T-cell (primary cell): ENCODE measurements around the gene POLE2. TPM values are rescaled to one million over a fixed set of nuclear protein-coding genes. Genes with fewer than 3 reads are reported as not detected.
A peak's percentile ranks its signal among the peaks of the same experiment; 100 is the strongest.

Experiments used
- ATAC-seq, 4 experiments: fragments of 200-7000 bp in 3 of 4; fragments of 150-1000 bp in 1 of 4; cut with Tn5 transposase; replicated peaks in 1 of 4; 1 replicate in 3 of 4; 2 replicates in 1 of 4; pipeline ENCODE4 v1.10.0; 2021; ENCODE audit warnings: moderate library complexity in 3 of 4, mild to moderate bottlenecking in 2 of 4, moderate number of reproducible peaks in 1 of 4
- CTCF ChIA-PET, 2 donors: fragments of 300-600 bp; sonication (Branson Sonifier 250); formaldehyde crosslinking; loops; one replicate each; lab custom pipeline; 2022; ENCODE audit warnings: antibody characterized with exemption in 2 of 2; lab: Charles Lee
- POLR2A ChIA-PET, 2 donors: fragments of 300-600 bp; sonication (Branson Sonifier 250); formaldehyde crosslinking; loops; one replicate each; lab custom pipeline; 2022; ENCODE audit warnings: antibody characterized with exemption in 2 of 2; lab: Charles Lee
- DNase-seq, 35 experiments: peaks; one replicate each; pipeline versions ENCODE4 v3.0.0 to v3.0.0-alpha.2; 2013 to 2023
- H3K27ac ChIP-seq: one replicate; pipeline ENCODE4 v1.5.1; 2013; ENCODE audit warnings: low read length
- H3K27me3 ChIP-seq, 2 experiments: replicated peaks in 1 of 2; 1 replicate in 1 of 2; 2 replicates in 1 of 2; pipeline versions ENCODE4 v1.6.1 to v1.7.0; 2013; ENCODE audit warnings: low read length in 1 of 2, mixed read lengths in 1 of 2; ENCODE audit not compliant: control insufficient read depth in 2 of 2, insufficient read depth in 2 of 2; ENCODE audit errors: extremely low read depth in 1 of 2
- H3K36me3 ChIP-seq, 2 donors: 1 replicate in 1 of 2; 2 replicates in 1 of 2; pipeline versions ENCODE4 v1.6.1 to v1.7.0; 2013; ENCODE audit warnings: low read length in 1 of 2; ENCODE audit not compliant: control insufficient read depth in 2 of 2, insufficient read depth in 1 of 2; ENCODE audit errors: extremely low read depth in 1 of 2
- H3K4me1 ChIP-seq, 2 experiments: 1 replicate in 1 of 2; 2 replicates in 1 of 2; pipeline versions ENCODE4 v1.6.1 to v1.7.0; 2013; ENCODE audit warnings: low read length in 2 of 2, mixed read lengths in 1 of 2; ENCODE audit not compliant: insufficient read depth in 2 of 2, control insufficient read depth in 1 of 2; ENCODE audit errors: extremely low read depth in 1 of 2
- H3K4me3 ChIP-seq, 2 donors: 1 replicate in 1 of 2; 2 replicates in 1 of 2; pipeline versions ENCODE4 v1.5.1 to v1.7.0; 2013; ENCODE audit warnings: mild to moderate bottlenecking in 2 of 2, low read length in 1 of 2, moderate library complexity in 1 of 2; ENCODE audit not compliant: control insufficient read depth in 1 of 2; ENCODE audit errors: extremely low read depth in 1 of 2
- H3K9me3 ChIP-seq: 2 replicates; pipeline ENCODE4 v1.7.0; 2013
- H3K27ac Mint-ChIP-seq, 2 donors: one replicate each; pipeline ENCODE4 v1.8.0; 2020 to 2021; ENCODE audit warnings: mild to moderate bottlenecking in 2 of 2, mixed read lengths in 2 of 2
- H3K27me3 Mint-ChIP-seq, 2 donors: one replicate each; pipeline ENCODE4 v1.8.0; 2021 to 2022; ENCODE audit warnings: mixed read lengths in 2 of 2
- H3K36me3 Mint-ChIP-seq: one replicate; pipeline ENCODE4 v1.8.0; 2021; ENCODE audit warnings: mixed read lengths
- H3K4me1 Mint-ChIP-seq, 3 donors: one replicate each; pipeline ENCODE4 v1.8.0; 2020 to 2022; ENCODE audit warnings: mixed read lengths in 3 of 3, mild to moderate bottlenecking in 1 of 3
- H3K4me3 Mint-ChIP-seq, 3 donors: one replicate each; pipeline ENCODE4 v1.8.0; 2020 to 2022; ENCODE audit warnings: mild to moderate bottlenecking in 3 of 3, mixed read lengths in 3 of 3, moderate library complexity in 3 of 3
- H3K9me3 Mint-ChIP-seq, 3 donors: one replicate each; pipeline ENCODE4 v1.8.0; 2020 to 2022; ENCODE audit warnings: mixed read lengths in 3 of 3
- WGBS: methylation state at CpG from one replicate; pipeline ENCODE4 v1.1.5; 2013; ENCODE audit warnings: missing lambda C conversion rate; ENCODE audit not compliant: insufficient coverage; 5-methylcytosine and 5-hydroxymethylcytosine counted together
- total RNA-seq, 35 experiments: library from RNA in 6 of 35; stranded (reverse) in 6 of 35; fragments of 120-200 nt in 1 of 35; gene quantifications; one replicate each; pipeline versions ENCODE4 v1.2.1 to v1.2.4 and lab custom pipeline; 2013 to 2026

The POLE2 gene
- total RNA-seq, 5 donors from 2014 or later (not counting 1 experiment from before 2014, with no cell fraction given): 0.99 to 4.0 (median 1.8) TPM

DNA sequence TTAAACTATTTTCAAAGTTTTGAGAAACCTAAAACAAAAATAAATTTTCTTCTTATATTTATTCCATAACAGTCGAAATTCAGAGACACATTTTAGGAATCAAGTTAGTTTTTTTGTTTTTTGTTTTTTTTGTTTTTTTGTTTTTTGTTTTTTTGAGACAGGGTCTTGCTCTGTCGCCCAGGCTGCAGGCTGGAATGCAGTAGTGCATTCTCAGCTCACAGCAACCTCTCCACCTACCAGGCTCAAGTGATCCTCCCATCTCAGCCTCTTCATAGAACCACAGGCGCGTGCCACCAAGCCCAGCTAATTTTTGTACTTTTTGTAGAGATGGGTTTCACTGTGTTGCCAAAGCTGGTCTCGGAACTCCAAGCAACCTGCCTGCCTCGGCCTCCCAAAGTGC, 34.5 kb downstream of the POLE2 start:
- Histone ChIP-seq H3K27ac (no peak overlapping the region), H3K4me3 (no peak overlapping the region), H3K9me3 (no peaks in the 10 kb centered on the region), H3K27me3 (no peaks in the 10 kb centered on the region), H3K4me1 (no peaks in the 10 kb centered on the region), H3K36me3 (no peaks in the 10 kb centered on the region)
- ChIA-PET POLR2A (no interaction called here), CTCF (no interaction called here)
- no peak for DNase-seq
- no peak overlapping the region for H3K4me3 Mint-ChIP-seq
- no peak for ATAC-seq
- H3K27ac Mint-ChIP-seq: no peak overlapping the region
- peaks cover 3% of the 10 kb centered on the region for H3K36me3 Mint-ChIP-seq
- H3K9me3 Mint-ChIP-seq: no peaks in the 10 kb centered on the region
- no CpG with 5 or more reads among the region's 6 CpGs for WGBS
- peaks cover 0 to 7% (median 2%) of the 10 kb centered on the region in 3 donors for H3K4me1 Mint-ChIP-seq
- no peaks in the 10 kb centered on the region for H3K27me3 Mint-ChIP-seq

DNA sequence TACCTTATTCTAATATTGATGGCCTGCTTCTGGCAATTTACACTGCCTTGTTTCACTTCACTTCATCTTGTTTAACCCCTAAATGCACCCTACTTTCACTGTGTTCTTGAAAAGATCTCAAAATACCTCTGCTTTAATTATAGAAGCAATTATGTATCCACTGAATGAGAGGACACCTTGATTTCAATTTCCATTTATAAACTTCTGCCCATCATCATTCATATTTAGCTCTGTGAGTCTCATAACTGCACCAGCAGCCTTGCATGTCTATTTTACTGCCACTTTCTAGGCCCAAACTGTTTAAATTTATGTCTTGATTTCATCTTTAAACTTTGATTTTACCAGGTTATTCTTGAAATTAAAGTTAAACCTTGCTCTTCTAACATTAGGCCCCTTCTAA, 45.9 kb downstream of the POLE2 start:
- no peaks in the 10 kb centered on the region for H3K27me3 Mint-ChIP-seq
- no peaks in the 10 kb centered on the region for H3K9me3 ChIP-seq
- H3K4me1 ChIP-seq: peaks cover 2 to 13% of the 10 kb centered on the region in 2 experiments
- H3K27me3 ChIP-seq: no peaks in the 10 kb centered on the region
- peaks cover 19% of the 10 kb centered on the region for H3K36me3 Mint-ChIP-seq
- H3K36me3 ChIP-seq: peaks cover 0 to 17% of the 10 kb centered on the region in 2 donors
- H3K9me3 Mint-ChIP-seq: no peaks in the 10 kb centered on the region
- H3K4me3 Mint-ChIP-seq: no peak overlapping the region
- H3K27ac ChIP-seq: no peak overlapping the region
- CTCF ChIA-PET: no interaction called here
- H3K4me1 Mint-ChIP-seq: peaks cover 29 to 60% (median 54%) of the 10 kb centered on the region in 3 donors
- peak overlapping the region; percentile 66 to 76 for H3K27ac Mint-ChIP-seq
- POLR2A ChIA-PET: interaction anchor here in 1 of 2 donors (0.6 kb wide), 1 partner anchor 809 kb away, joined by 3 read pairs; no protein-coding TSS in a partner anchor
- ATAC-seq: no peak
- no peak for DNase-seq
- no peak overlapping the region for H3K4me3 ChIP-seq

DNA sequence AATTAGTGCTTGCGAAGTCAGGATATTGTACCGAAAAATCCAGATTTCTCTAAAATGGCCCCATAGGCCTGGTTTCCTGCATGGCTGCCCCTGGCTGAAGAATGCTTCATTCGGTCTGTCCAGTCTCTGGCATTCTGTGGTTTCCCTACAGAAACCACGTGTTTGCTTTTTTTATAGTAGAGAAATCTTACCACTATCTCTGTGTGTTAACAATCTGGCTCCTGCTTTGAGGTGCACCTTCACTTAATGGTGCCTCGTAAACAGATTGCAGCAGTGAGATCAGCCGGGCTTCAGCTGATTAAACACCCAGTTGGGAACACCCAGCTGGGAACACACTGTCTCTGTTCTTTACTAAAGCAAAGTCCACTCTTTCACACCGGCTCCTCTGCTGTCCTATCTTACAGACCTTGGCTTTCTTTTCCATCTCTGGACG, 46.3 kb downstream of the POLE2 start:
- POLR2A ChIA-PET: no interaction called here
- H3K4me1 Mint-ChIP-seq: peaks cover 33 to 61% (median 55%) of the 10 kb centered on the region in 3 donors
- H3K36me3 ChIP-seq: peaks cover 0 to 15% of the 10 kb centered on the region in 2 donors
- peaks cover 19% of the 10 kb centered on the region for H3K36me3 Mint-ChIP-seq
- H3K4me3 ChIP-seq: no peak overlapping the region
- no peaks in the 10 kb centered on the region for H3K27me3 Mint-ChIP-seq
- WGBS: 95% methylated on average over 4 of the region's 8 CpGs
- CTCF ChIA-PET: no interaction called here
- no peaks in the 10 kb centered on the region for H3K9me3 ChIP-seq
- peak overlapping the region; percentile 66 to 76 for H3K27ac Mint-ChIP-seq
- DNase-seq (no peak), ATAC-seq (no peak)
- H3K9me3 Mint-ChIP-seq: no peaks in the 10 kb centered on the region
- H3K27me3 ChIP-seq: no peaks in the 10 kb centered on the region
- H3K4me3 Mint-ChIP-seq: no peak overlapping the region
- peak overlapping the region; percentile 8 for H3K27ac ChIP-seq
- H3K4me1 ChIP-seq: peaks cover 2 to 17% of the 10 kb centered on the region in 2 experiments

GRCh38 chr14:49640540-49641417, 47.2 kb downstream of the POLE2 start:
- Histone ChIP-seq H3K4me3 (no peak overlapping the region), H3K27ac (no peak overlapping the region), H3K36me3 (peaks cover 0 to 11% of the 10 kb centered on the region in 2 donors), H3K27me3 (no peaks in the 10 kb centered on the region), H3K4me1 (peaks cover 2 to 24% of the 10 kb centered on the region in 2 experiments), H3K9me3 (no peaks in the 10 kb centered on the region)
- Mint-ChIP-seq H3K27ac (peak overlapping the region in 1 of 2 donors; percentile 61), H3K36me3 (peaks cover 21% of the 10 kb centered on the region), H3K27me3 (no peaks in the 10 kb centered on the region), H3K4me3 (no peak overlapping the region), H3K9me3 (no peaks in the 10 kb centered on the region), H3K4me1 (peaks cover 43 to 68% (median 62%) of the 10 kb centered on the region in 3 donors)
- ChIA-PET POLR2A (interaction anchor here in 1 of 2 donors (0.6 kb wide), 1 partner anchor 88 kb away, joined by 3 read pairs; no protein-coding TSS in a partner anchor), CTCF (interaction anchor here in 1 of 2 donors (0.6 to 0.7 kb wide), 2 partner anchors 52 to 183 kb away, joined by 4 to 7 read pairs; no protein-coding TSS in a partner anchor)
- ATAC-seq (no peak), DNase-seq (no peak)
- no CpG with 5 or more reads among the region's 7 CpGs for WGBS

DNA sequence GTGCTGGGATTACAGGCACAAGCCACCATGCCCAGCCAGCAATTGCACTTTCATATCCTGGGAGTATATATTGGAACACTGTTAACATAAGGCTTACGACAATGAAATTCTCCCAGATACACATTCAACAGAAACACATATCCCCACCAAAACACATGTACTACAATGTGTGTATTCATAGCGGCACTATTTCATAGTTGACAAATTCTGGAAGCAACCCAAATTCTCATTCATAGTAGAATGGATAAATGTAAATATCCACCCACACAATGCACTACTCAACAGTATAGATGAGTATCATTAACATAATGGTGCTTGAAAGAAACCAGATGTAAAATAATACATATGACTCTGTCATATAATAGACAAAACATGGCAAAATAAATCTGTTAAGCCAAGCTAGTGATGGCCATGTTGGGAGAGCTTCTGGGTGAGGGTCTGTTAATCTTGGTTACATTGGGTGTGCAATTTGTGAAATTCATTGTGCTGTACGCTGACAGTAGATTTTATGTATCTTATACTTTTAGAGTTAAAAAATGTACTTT, 50.4 kb downstream of the POLE2 start:
- Mint-ChIP-seq H3K36me3 (peaks cover 18% of the 10 kb centered on the region), H3K4me1 (peaks cover 60 to 72% (median 61%) of the 10 kb centered on the region in 3 donors)

GRCh38 chr14:49636866-49637265, 51.1 kb downstream of the POLE2 start:
- Mint-ChIP-seq H3K27me3 (no peaks in the 10 kb centered on the region), H3K9me3 (no peaks in the 10 kb centered on the region), H3K4me3 (peak overlapping the region; percentile 64 to 97 (median 95)), H3K36me3 (peaks cover 18% of the 10 kb centered on the region), H3K4me1 (peaks cover 58 to 70% (median 61%) of the 10 kb centered on the region in 3 donors), H3K27ac (peak overlapping the region; percentile 58 to 96)
- Histone ChIP-seq H3K36me3 (peaks cover 0 to 11% of the 10 kb centered on the region in 2 donors), H3K27me3 (no peaks in the 10 kb centered on the region), H3K4me1 (peaks cover 2 to 41% of the 10 kb centered on the region in 2 experiments), H3K4me3 (no peak overlapping the region), H3K9me3 (no peaks in the 10 kb centered on the region), H3K27ac (peak overlapping the region; percentile 98)
- ChIA-PET POLR2A (interaction anchor here in 1 of 2 donors (0.5 to 0.7 kb wide), 3 partner anchors 52 to 732 kb away, joined by 3 to 5 read pairs (median 4); no protein-coding TSS in a partner anchor), CTCF (interaction anchor here (0.6 to 2.2 kb wide), 4 partner anchors 16 to 590 kb away, joined by 3 to 13 read pairs (median 6); partner anchors contain the start of genes MGAT2 (in 1 of the 2), RPL36AL (in 1 of the 2) and RPS29 (in 1 of the 2))
- ATAC-seq (no peak), DNase-seq (no peak)
- WGBS: no CpG with 5 or more reads among the region's 1 CpG

More for the DNA sequence above, 50.4 kb downstream of the POLE2 start:
- ATAC-seq: no peak
- Mint-ChIP-seq H3K27me3 (no peaks in the 10 kb centered on the region), H3K9me3 (no peaks in the 10 kb centered on the region), H3K27ac (peak overlapping the region; percentile 70 to 96), H3K4me3 (peak overlapping the region in 2 of 3 donors; percentile 21 to 97)
- ChIA-PET CTCF (interaction anchor here in 1 of 2 donors (2.1 kb wide), 1 partner anchor 17 kb away, joined by 8 read pairs; the partner anchor contains the start of genes MGAT2 and RPL36AL), POLR2A (interaction anchor here (0.5 to 0.7 kb wide), 2 partner anchors 389 to 731 kb away, joined by 5 to 6 read pairs; no protein-coding TSS in a partner anchor)
- no peak overlapping the region for H3K4me3 ChIP-seq
- no peaks in the 10 kb centered on the region for H3K9me3 ChIP-seq
- H3K27me3 ChIP-seq: no peaks in the 10 kb centered on the region
- H3K36me3 ChIP-seq: peaks cover 0 to 11% of the 10 kb centered on the region in 2 donors
- no peak overlapping the region for H3K27ac ChIP-seq
- peaks cover 2 to 37% of the 10 kb centered on the region in 2 experiments for H3K4me1 ChIP-seq
- no peak for DNase-seq
- WGBS: no CpG with 5 or more reads among the region's 3 CpGs
